ENCODE data around the gene ZNF184.

GRCh38 chr6:27514906-27515495 lies 42.1 kb upstream of the ZNF184 start:
- TF ChIP-seq CTCF (IDR thresholded peaks at IDR 0.05; ENCODE audit: low read depth, low read length) (no peak), POLR2A (IDR thresholded peaks at IDR 0.05; ENCODE audit: extremely low read depth, insufficient read length) (no peak), MAX (IDR thresholded peaks at IDR 0.05; ENCODE audit: low read depth, low read length) (no peak), MYC (IDR thresholded peaks at IDR 0.05; ENCODE audit: low read depth, low read length) (no peak)
